ENCODE results near the gene RHBDL1. TPM values are rescaled to one million over a fixed set of nuclear protein-coding genes. Genes with fewer than 3 reads are reported as not detected.

Gene RHBDL1
- total and polyA plus RNA-seq, 7 donors: 0.06 to 0.42 (median 0.13) TPM

GRCh38 chr16:627454-628239 lies 47.8 kb upstream of the RHBDL1 start:
- intact Hi-C loops (cut with DNase I): loop anchor here in 1 of 2 donors (5.0 kb wide), 1 partner anchor 35 kb away; the partner anchor contains the start of gene RAB40C
- Histone ChIP-seq H3K4me1 (peaks cover 25% of the 10 kb centered on the region), H3K9me3 (no peaks in the 10 kb centered on the region), H3K4me3 (no peak overlapping the region), H3K27ac (peak overlapping the region; percentile 68), H3K36me3 (ENCODE audit: insufficient read depth in 1 of 2, low read depth in 1 of 2) (peaks cover 0 to 33% of the 10 kb centered on the region in 2 donors), H3K27me3 (ENCODE audit: insufficient read depth in 3 of 3, low read length in 2 of 3) (no peaks in the 10 kb centered on the region)
- no peak for TF ChIP-seq CTCF (IDR thresholded peaks at IDR 0.05)
- ATAC-seq (peak; percentile 63 to 78 (median 73)), DNase-seq (peak; percentile 59 to 89)
- 56 to 73% (median 58%) methylated on average over 48 to 50 of the region's 50 CpGs for WGBS, 3 donors

- Histone ChIP-seq H3K4me3 (no peak overlapping the region), H3K27ac (no peak overlapping the region), H3K27me3 (ENCODE audit: insufficient read depth in 3 of 3, low read length in 2 of 3) (no peaks in the 10 kb centered on the region), H3K9me3 (no peaks in the 10 kb centered on the region), H3K36me3 (ENCODE audit: insufficient read depth in 1 of 2, low read depth in 1 of 2) (peaks cover 0 to 35% of the 10 kb centered on the region in 2 donors), H3K4me1 (peaks cover 25% of the 10 kb centered on the region)
- no peak for TF ChIP-seq CTCF (IDR thresholded peaks at IDR 0.05)
- peak; percentile 16 to 57 for DNase-seq
- 86 to 93% (median 88%) methylated on average over 33 of the region's 33 CpGs for WGBS, 3 donors
- no peak for ATAC-seq
- intact Hi-C loops (cut with DNase I): loop anchor here in 1 of 2 donors (5.0 kb wide), 1 partner anchor 36 kb away; the partner anchor contains the start of gene RAB40C
Observed at GRCh38 chr16:628321-629061, 47.0 kb upstream of the RHBDL1 start.

- Histone ChIP-seq H3K9me3 (no peaks in the 10 kb centered on the region), H3K4me3 (no peak overlapping the region), H3K27me3 (ENCODE audit: insufficient read depth in 3 of 3, low read length in 2 of 3) (no peaks in the 10 kb centered on the region), H3K36me3 (ENCODE audit: insufficient read depth in 1 of 2, low read depth in 1 of 2) (peaks cover 0 to 43% of the 10 kb centered on the region in 2 donors), H3K27ac (peak overlapping the region; percentile 4), H3K4me1 (peaks cover 25% of the 10 kb centered on the region)
- no peak for TF ChIP-seq CTCF (IDR thresholded peaks at IDR 0.05)
- ATAC-seq: peak in 3 of 4 donors; percentile 6 to 20 (median 17)
- WGBS, 3 donors: 47 to 58% (median 55%) methylated on average over 28 to 29 of the region's 29 CpGs
- intact Hi-C loops (cut with DNase I): loop anchor here in 1 of 2 donors (5.0 kb wide), 1 partner anchor 37 kb away; the partner anchor contains the start of gene RAB40C
- peak; percentile 32 to 65 for DNase-seq
Observed at GRCh38 chr16:629185-629832, 46.2 kb upstream of the RHBDL1 start.

- Histone ChIP-seq H3K27me3 (ENCODE audit: insufficient read depth in 3 of 3, low read length in 2 of 3) (no peaks in the 10 kb centered on the region), H3K9me3 (no peaks in the 10 kb centered on the region), H3K36me3 (ENCODE audit: insufficient read depth in 1 of 2, low read depth in 1 of 2) (peaks cover 0 to 46% of the 10 kb centered on the region in 2 donors), H3K27ac (peak overlapping the region; percentile 4), H3K4me3 (no peak overlapping the region), H3K4me1 (peaks cover 26% of the 10 kb centered on the region)
- ATAC-seq (peak in 1 of 4 donors; percentile 1), DNase-seq (peak in 1 of 2 donors; percentile 23)
- 42 to 51% (median 43%) methylated on average over 10 to 11 of the region's 11 CpGs for WGBS, 3 donors
- no peak for TF ChIP-seq CTCF (IDR thresholded peaks at IDR 0.05)
- intact Hi-C loops (cut with DNase I): loop anchor here (5.0 kb wide), 1 partner anchor 38 kb away; the partner anchor contains the start of gene RAB40C (in 2 of the 2)
Observed at GRCh38 chr16:629833-630248, 45.6 kb upstream of the RHBDL1 start.
